Measurements from ENCODE around the gene ACER2.
A peak's percentile ranks its signal among the peaks of the same experiment; 100 is the strongest.
"Not testable (repeated sequence)": the region's sequence is repeated elsewhere in the genome, so short reads cannot be mapped to it uniquely, and the experiment has no call there.

Gene ACER2

DNA sequence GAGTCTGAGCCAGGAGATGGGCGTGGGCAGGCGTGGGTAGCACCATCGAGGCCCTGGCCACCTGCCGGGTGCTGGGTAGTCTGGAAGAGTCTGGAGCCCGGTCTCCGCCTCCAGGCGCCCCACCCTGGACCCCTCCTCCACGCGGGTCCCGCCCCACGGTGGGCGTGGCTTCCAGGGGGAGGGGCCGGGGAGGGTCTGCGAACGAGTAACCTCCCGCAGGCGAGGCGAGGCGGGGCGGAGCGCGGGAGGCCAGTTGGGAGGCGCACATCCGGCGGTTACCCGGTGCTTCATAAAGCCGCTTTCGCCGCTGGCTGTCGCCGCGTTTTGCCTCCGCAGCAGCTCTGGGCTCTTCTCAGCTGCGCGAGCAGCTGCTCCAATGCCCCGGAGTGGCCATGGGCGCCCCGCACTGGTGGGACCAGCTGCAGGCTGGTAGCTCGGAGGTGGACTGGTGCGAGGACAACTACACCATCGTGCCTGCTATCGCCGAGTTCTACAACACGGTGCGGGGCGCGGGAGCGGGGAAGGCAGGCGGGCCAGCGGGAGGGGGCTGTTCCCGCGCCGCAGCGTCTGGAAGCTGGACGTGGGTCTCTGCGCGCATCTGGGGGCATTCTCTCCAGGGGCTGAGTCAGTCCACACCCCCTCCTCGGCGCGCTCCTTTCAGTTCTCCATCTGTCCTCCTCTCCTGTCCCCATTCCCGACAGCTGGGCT lies at the start of gene ACER2:
Gene ACER2 (plus strand): TSS at position 317 of the 708 bp plus-strand sequence. CDS start 76 bp downstream, at position 393.
- peak; percentile 84 to 91 for DNase-seq (ENCODE audit: low read depth in 2 of 2)

GRCh38 chr9:19369107-19369506 lies 39.7 kb upstream of the ACER2 start:
- no peak for DNase-seq (ENCODE audit: low read depth in 2 of 2)

DNA sequence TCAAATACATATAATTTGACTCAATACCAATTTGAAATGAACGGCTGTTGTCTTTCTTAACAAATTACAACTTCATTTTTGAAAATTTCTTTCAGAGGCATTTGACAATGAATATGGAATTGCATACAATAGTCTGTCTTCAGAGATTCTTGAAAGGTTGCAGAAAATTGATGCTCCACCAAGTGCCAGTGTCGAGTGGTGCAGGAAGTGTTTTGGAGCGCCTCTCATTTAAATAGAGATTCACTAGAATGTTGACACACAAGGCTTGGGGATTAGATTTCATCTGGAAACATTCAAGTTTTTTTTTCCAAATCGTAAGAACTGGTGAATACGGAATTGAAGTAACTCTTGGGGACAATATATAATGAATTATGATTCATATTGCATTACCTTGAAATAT lies 36.9 kb upstream of the ACER2 start:
- DNase-seq (ENCODE audit: low read depth in 2 of 2) = no peak

DNA sequence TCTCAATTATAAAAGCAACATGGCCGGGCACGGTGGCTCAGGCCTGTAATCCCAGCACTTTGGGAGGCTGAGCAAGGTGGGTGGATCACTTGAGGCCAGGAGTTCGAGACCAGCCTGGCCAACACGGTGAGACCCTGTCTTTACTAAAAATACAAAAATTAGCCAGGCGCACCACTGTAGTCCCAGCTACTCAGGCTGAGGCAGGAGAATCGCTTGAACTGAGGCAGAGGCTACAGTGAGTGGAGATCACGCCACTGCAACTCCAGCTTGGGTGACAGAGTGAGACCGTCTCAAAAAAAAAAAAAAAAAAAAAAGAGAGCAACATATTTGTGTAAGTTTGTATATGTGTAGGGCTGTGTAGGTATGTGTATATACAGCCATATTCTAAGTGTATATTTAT lies 36.2 kb upstream of the ACER2 start:
- no peak for DNase-seq (ENCODE audit: low read depth in 2 of 2)

- no peak for DNase-seq (ENCODE audit: low read depth in 2 of 2)
Measured at GRCh38 chr9:19373527-19373926, 35.3 kb upstream of the ACER2 start.

GRCh38 chr9:19375538-19375937 lies 33.3 kb upstream of the ACER2 start:
- no peak for DNase-seq (ENCODE audit: low read depth in 2 of 2)

DNA sequence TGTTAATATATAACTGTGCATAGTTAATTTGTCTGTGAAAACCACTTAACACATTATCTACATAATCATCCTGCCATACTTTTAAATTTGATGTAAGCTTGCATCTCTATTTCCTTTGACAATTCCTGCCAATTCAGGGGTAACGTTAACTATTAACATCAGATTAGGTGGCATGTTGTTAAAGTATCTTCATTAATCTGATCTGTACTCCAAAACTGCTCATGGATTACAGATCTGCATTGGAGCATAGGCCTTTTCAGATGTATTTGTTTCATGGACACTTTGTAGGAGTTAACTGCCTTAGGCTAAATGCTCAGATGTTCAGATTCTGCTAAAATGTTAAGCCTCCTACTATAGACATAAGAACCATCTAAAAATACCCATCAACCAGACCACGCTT lies 31.9 kb upstream of the ACER2 start:
- no peak for DNase-seq (ENCODE audit: low read depth in 2 of 2)

DNA sequence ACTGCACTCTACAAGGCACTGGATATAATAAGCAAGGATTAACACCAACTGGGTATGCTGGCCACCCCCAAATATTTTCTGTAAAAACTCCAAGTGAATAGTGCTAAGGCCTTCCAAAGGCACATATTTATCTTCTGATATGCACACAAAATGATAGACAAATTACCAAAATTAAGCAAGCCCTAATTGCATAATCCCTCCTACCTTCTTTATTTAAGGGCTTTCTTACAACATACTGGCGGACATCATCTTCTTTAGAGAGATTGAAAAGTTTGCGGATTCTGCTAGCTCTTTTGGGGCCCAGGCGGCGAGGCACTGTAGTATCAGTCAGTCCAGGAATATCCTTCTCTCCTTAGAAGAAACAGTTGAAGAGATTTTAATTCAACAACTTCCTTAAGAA lies 30.6 kb upstream of the ACER2 start:
- DNase-seq (ENCODE audit: low read depth in 2 of 2) = no peak

DNA sequence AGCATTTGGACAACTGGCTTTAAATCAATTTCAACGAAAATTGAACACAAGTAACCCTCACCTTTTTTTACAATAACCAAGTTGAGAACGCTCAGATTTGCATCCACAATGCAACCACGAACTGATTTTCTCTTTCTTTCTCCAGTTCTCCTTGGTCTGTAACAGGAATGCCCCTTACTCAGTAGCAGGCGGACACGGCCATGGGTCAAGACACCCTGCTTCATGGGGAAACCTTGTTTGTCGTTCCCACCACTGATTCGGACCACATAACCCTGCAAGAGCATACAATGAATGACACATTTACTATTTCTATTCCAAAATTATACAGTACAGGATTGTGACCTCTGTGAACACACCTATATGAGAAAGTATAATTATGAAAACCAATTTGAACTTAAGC lies 30.2 kb upstream of the ACER2 start:
- no peak for DNase-seq (ENCODE audit: low read depth in 2 of 2)

DNA sequence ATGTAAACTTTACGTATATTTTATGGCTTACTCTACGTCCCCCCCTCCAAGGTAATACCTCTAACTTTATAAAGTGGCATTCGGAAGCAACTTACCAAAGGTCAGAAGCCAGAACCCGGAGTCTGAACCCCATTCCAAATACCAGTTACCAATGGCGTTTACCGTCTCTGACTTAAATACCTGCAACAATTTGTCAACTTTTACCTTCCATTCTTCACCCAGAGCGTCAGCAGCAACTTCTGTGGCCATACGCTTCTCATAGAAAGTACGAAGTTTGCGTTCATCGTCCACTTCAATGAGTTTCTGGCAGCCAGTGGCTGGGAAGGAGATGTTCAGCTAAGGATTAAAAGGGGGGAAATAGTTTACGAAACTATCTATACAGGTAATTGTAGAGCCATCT lies 29.5 kb upstream of the ACER2 start:
- DNase-seq (ENCODE audit: low read depth in 2 of 2) = no peak

GRCh38 chr9:19379697-19380046 lies 29.1 kb upstream of the ACER2 start:
- DNase-seq (ENCODE audit: low read depth in 2 of 2) = peak; percentile 14 to 26

- DNase-seq (ENCODE audit: low read depth in 2 of 2) = no peak
Measured at GRCh38 chr9:19380826-19381075, 28.1 kb upstream of the ACER2 start.

DNA sequence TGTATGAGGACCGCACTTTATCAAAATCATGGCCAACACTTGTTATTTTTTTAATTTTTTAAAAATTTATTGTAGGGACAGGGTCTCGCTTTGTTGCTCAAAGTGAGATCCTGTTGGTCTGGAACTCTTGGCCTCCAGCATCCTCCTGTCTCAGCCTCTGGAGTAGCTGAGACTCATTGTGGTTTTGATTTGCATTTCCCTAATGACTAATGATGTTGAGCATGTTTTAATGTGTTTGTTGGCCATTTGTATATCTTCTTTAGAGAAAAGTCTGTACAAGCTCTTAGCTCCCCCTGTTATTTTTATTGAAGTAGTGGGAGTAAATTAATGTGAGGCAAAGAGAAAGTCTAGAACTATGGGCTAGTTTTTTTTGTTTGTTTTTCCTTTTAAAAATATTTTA lies 27.2 kb upstream of the ACER2 start:
- DNase-seq (ENCODE audit: low read depth in 2 of 2) = no peak

- DNase-seq (ENCODE audit: low read depth in 2 of 2) = not testable (repeated sequence)
Measured at GRCh38 chr9:19385212-19385611, 23.6 kb upstream of the ACER2 start.

DNA sequence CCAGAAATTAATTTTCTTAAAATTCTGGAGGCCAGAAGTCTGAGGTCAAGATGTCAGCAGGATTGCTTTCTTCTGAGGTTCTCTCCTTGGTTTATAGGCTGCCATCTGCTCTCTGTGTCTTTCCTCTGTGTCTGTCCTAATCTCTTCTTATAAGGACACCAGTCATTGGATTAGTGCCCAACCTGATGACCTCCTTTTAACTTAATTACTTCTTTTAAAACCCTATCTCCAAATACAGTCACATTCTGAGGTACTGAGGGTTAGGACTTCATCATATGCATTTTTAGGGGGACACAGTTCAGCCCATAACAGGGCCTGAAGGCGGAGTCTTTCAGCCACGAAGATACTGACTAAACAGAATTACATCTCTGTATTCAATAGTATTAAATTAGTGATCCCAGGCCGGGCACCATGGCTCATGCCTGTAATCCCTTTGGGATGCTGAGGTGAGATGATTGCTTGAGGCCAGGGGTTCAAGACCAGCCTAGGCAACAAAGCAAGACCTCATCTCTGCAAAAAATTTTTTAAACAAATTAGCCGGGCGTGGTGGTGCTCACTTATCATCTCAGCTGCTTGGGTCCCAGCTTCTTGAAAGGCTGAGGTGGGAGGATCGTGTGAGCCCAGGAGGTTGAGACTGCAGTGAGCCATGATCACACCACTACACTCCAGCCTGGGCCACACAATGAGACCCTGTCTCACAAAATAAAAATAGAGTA lies 22.9 kb upstream of the ACER2 start:
- DNase-seq (ENCODE audit: low read depth in 2 of 2) = no peak

GRCh38 chr9:19386502-19387044 lies 22.2 kb upstream of the ACER2 start:
- DNase-seq (ENCODE audit: low read depth in 2 of 2) = no peak

- no peak for DNase-seq (ENCODE audit: low read depth in 2 of 2)
Measured at GRCh38 chr9:19387317-19387716, 21.5 kb upstream of the ACER2 start.

DNA sequence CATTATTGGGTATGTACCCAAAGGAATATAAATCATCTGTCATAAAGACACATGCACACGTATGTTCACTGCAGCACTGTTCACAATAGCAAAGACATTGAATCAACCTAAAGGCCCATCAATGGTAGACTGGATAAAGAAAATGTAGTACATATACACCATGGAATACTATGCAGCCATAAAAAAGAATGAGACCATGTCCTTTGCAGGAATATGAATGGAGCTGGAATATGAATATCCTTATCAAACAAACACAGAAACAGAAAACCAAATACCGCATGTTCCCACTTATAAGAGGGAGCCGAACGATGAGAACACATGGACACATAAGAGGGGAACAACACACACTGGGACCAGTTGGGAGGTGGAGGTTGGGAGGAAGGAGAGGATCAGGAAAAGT lies 19.3 kb upstream of the ACER2 start:
- DNase-seq (ENCODE audit: low read depth in 2 of 2) = not testable (repeated sequence)

DNA sequence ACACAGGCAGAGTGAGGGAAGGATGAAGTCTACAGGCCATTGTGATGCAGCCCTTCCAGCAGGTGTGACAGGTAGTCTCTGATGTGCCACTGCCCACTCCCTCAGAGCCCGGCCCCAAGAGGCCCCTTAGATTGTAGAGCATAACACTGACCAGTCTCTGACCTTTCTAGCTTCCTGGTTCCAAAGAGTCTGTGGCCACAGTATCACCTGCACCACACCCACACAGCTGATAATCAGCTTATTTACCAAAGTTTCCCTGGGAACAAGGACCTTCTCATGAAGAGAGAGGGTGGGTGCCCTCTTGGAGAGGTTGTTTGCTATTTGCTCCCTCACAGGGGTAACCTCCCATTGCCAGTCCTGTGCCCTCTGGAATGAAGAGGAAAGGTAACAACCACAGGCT lies 11.0 kb upstream of the ACER2 start:
- no peak for DNase-seq (ENCODE audit: low read depth in 2 of 2)

- not testable (repeated sequence) for DNase-seq (ENCODE audit: low read depth in 2 of 2)
Measured at GRCh38 chr9:19403231-19403630, 5.6 kb upstream of the ACER2 start.

DNA sequence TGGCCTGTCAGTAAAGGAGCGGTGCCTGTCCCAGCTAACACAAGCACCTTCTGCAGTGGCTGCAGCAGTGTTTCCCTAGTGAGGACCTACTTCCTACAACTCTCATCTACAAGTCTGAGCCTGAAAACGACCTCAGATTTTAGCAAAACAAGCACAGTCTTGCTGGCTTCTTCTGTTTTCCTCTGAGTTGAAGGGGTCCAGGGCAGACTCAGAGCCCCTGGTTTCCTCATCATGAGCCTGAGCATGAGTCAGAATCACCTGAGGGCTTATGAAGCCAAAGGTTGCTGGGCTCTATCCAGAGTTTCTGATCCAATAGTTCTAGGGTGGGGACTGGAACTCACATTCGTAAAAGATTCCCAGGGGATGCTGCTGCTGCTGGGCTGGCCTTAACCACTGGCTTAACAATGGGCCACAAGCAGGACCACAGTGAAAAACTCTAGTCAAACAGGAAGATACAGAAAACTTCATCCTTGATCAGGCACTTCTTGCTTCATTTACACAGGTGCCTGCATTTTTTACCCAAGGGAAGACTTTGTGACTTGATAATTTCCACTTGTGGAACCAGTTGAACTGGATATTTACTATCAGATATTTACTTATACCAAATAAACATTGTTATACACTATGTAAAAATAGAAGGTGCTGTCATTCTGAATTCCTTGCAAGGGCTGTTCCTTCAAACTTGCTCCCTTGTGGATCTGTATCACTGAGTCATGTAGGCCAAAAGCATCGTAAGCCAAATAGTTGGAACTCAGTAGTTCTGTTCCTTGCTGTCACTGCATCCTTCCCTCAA lies 4.3 kb upstream of the ACER2 start:
- no peak for DNase-seq (ENCODE audit: low read depth in 2 of 2)

DNA sequence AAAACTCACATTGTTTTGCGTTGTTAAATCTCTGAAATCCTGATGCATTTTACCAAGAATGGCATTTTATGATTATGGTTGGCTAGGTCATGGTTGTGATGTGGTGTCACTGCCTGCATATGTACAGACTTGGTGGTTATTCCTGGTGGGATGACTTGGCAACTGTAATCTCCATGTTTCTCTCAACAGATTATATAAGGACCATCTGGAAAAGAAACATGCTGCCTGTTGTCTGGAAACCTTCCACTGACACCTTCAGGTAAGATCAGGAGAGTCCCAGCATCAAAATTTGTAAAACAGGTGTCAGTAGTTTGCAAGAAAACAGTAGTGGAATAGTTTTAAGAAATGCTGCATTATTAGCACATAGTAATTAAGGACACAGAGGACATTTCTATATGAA lies 3.0 kb upstream of the ACER2 start:
- no peak for DNase-seq (ENCODE audit: low read depth in 2 of 2)

- no peak for DNase-seq (ENCODE audit: low read depth in 2 of 2)
Measured at GRCh38 chr9:19408316-19408692, 505 bp upstream of the ACER2 start.

Measured in stimulated activated CD8-positive, alpha-beta memory T cell treated with anti-CD3 and anti-CD28 coated beads, Interleukin-7, amount 100 ng/mL, for 4 hours (primary cell).